Measurements from ENCODE around the gene TMPRSS9. TPM values are rescaled to one million over a fixed set of nuclear protein-coding genes. Genes with fewer than 3 reads are reported as not detected.

The TMPRSS9 gene
- total and polyA plus RNA-seq, 2 of the 13 experiments (the other 11 are each of a cell fraction or from before 2014, with no cell fraction given): 2.5 to 5.2 TPM

- TF ChIP-seq CEBPZ (IDR thresholded peaks at IDR 0.05; ENCODE audit: low read length) (no peak), FOXO4 (CRISPR knock-in tag; conservative IDR thresholded peaks at IDR 0.05) (no peak), TFE3 (CRISPR knock-in tag; IDR thresholded peaks at IDR 0.05) (no peak), ZBTB33 (CRISPR knock-in tag; IDR thresholded peaks at IDR 0.05) (no peak), ZNF207 (IDR thresholded peaks at IDR 0.05; ENCODE audit: borderline replicate concordance) (no peak), AHDC1 (CRISPR knock-in tag; IDR thresholded peaks at IDR 0.05; ENCODE audit: borderline replicate concordance) (no peak), ZNF567 (CRISPR knock-in tag; IDR thresholded peaks at IDR 0.05; ENCODE audit: borderline replicate concordance) (no peak), TRIM24 (CRISPR knock-in tag; IDR thresholded peaks at IDR 0.05) (no peak), BCL3 (CRISPR knock-in tag; IDR thresholded peaks at IDR 0.05) (no peak), ZNF367 (CRISPR knock-in tag; IDR thresholded peaks at IDR 0.05; ENCODE audit: borderline replicate concordance) (no peak), ZNF607 (CRISPR knock-in tag; IDR thresholded peaks at IDR 0.05; ENCODE audit: borderline replicate concordance) (no peak), MAF1 (CRISPR knock-in tag; IDR thresholded peaks at IDR 0.05; ENCODE audit: borderline replicate concordance) (0 out of 2 replicates have a peak, but pooled peaks have one; percentile 57)
Measured at GRCh38 chr19:2475018-2475701, 115.1 kb downstream of the TMPRSS9 start (continued).
